GM23248 (cell line): ENCODE results near the gene FAM89B. TPM values are rescaled to one million over a fixed set of nuclear protein-coding genes. Genes with fewer than 3 reads are reported as not detected.

Experiments
- DNase-seq: peaks from one replicate; pipeline ENCODE4 v3.0.0-alpha.2; 2015
- H2AFZ ChIP-seq: fragments of 200-600 bp; sonication (generic); 2 replicates; pipeline ENCODE4 v1.6.1; 2016; ENCODE audit warnings: antibody characterized with exemption
- H3F3A ChIP-seq: fragments of 200-600 bp; sonication (generic); 2 replicates; pipeline ENCODE4 v1.6.1; 2016; ENCODE audit warnings: mild to moderate bottlenecking, antibody characterized with exemption, mixed run types; ENCODE audit not compliant: insufficient read depth
- H3K27ac ChIP-seq: fragments of 200-600 bp; sonication (generic); 2 replicates; pipeline ENCODE4 v1.5.1; 2016; ENCODE audit warnings: mild to moderate bottlenecking
- H3K27me3 ChIP-seq: fragments of 200-600 bp; sonication (generic); replicated peaks from 2 replicates; pipeline ENCODE4 v1.6.1; 2016; ENCODE audit warnings: mild to moderate bottlenecking; ENCODE audit not compliant: insufficient read depth
- H3K36me3 ChIP-seq: fragments of 200-600 bp; sonication (generic); 2 replicates; pipeline ENCODE4 v1.6.1; 2016; ENCODE audit warnings: low read depth, mild to moderate bottlenecking
- H3K4me1 ChIP-seq: fragments of 200-600 bp; sonication (generic); 2 replicates; pipeline ENCODE4 v1.6.1; 2016; ENCODE audit warnings: mild to moderate bottlenecking; ENCODE audit not compliant: insufficient read depth
- H3K4me2 ChIP-seq: fragments of 200-600 bp; sonication (generic); one replicate; pipeline ENCODE4 v1.6.1; 2016; ENCODE audit warnings: mild to moderate bottlenecking; ENCODE audit not compliant: unreplicated experiment
- H3K4me3 ChIP-seq: fragments of 200-600 bp; sonication (generic); 2 replicates; pipeline ENCODE4 v1.5.1; 2016; ENCODE audit warnings: mild to moderate bottlenecking
- H3K79me2 ChIP-seq: fragments of 200-600 bp; sonication (generic); 2 replicates; pipeline ENCODE4 v1.6.1; 2016; ENCODE audit warnings: mild to moderate bottlenecking; ENCODE audit not compliant: insufficient read depth
- H3K9ac ChIP-seq: fragments of 200-600 bp; sonication (generic); 2 replicates; pipeline ENCODE4 v1.6.1; 2016; ENCODE audit warnings: mild to moderate bottlenecking
- H3K9me2 ChIP-seq: fragments of 200-600 bp; sonication (generic); 2 replicates; pipeline ENCODE4 v1.6.1; 2016; ENCODE audit warnings: mixed run types, mild to moderate bottlenecking, moderate library complexity; ENCODE audit not compliant: insufficient read depth
- H3K9me3 ChIP-seq: fragments of 200-600 bp; sonication (generic); one replicate; pipeline ENCODE4 v1.6.1; 2017; ENCODE audit warnings: low read depth
- H4K20me1 ChIP-seq: fragments of 200-600 bp; sonication (generic); 2 replicates; pipeline ENCODE4 v1.6.0; 2016; ENCODE audit not compliant: insufficient read depth
- EZH2 ChIP-seq: fragments of 200-600 bp; sonication (generic); IDR thresholded peaks from 2 replicates; pipeline ENCODE4 v1.6.1; 2018; ENCODE audit warnings: antibody characterized with exemption, mild to moderate bottlenecking; ENCODE audit not compliant: insufficient read depth, poor library complexity, severe bottlenecking
- EZH2phosphoT487 ChIP-seq: fragments of 200-600 bp; sonication (generic); IDR thresholded peaks from 2 replicates; pipeline ENCODE4 v1.6.1; 2018; ENCODE audit warnings: antibody characterized with exemption, moderate library complexity, mild to moderate bottlenecking, low read depth; ENCODE audit not compliant: insufficient read depth
- WGBS, 2 experiments: methylation state at CpG; one replicate each; pipeline ENCODE4 v1.1.6; 2015 to 2017; ENCODE audit warnings: low lambda C conversion rate in 2 of 2, low coverage in 1 of 2; ENCODE audit errors: missing lambda C conversion rate in 2 of 2; 5-methylcytosine and 5-hydroxymethylcytosine counted together
- in situ Hi-C: fragments of 300-500 bp; cut with MboI; formaldehyde crosslinking; loops from 2 replicates; pipeline ENCODE4 v1.15.0; 2020
- polyA plus RNA-seq: library from polyadenylated mRNA; unstranded; fragments of >200 nt; fragmentation: Nextera tagmentation; extraction: Ambion mirVana; gene quantifications from 2 replicates; pipeline ENCODE4 v1.2.1, GENCODE V29; 2016
- total RNA-seq: library from RNA; depleted of rRNA; stranded (reverse); fragments of >200 nt; shearing (Covaris generic); gene quantifications from 2 replicates; pipeline ENCODE4 v1.2.3, GENCODE V29; 2014

Gene FAM89B
- total and polyA plus RNA-seq, 2 experiments from 2014 or later: 67.0 to 73.1 TPM

GRCh38 chr11:65617136-65617850 is 45.0 kb downstream of the FAM89B start:
- peak overlapping the region; percentile 89 for H3K9ac ChIP-seq
- H3K79me2 ChIP-seq: peaks cover 70% of the 10 kb centered on the region
- TF ChIP-seq EZH2phosphoT487: no peak

GRCh38 chr11:65617990-65618751 is 45.8 kb downstream of the FAM89B start:
- Histone ChIP-seq H2AFZ (no peak overlapping the region), H3K9ac (no peak overlapping the region), H3K27me3 (no peaks in the 10 kb centered on the region), H3K4me3 (no peak overlapping the region), H3K4me1 (peaks cover 8% of the 10 kb centered on the region; the same call in 1 of the 2 replicates), H4K20me1 (no peaks in the 10 kb centered on the region), H3K4me2 (no peak overlapping the region), H3K9me3 (no peaks in the 10 kb centered on the region), H3K79me2 (peaks cover 61% of the 10 kb centered on the region), H3K36me3 (no peaks in the 10 kb centered on the region; the same call in 1 of the 2 replicates), H3F3A (no peaks in the 10 kb centered on the region), H3K27ac (no peak overlapping the region), H3K9me2 (no peaks in the 10 kb centered on the region)
- 89% methylated on average over 24 to 29 of the region's 33 CpGs for WGBS, 2 experiments
- TF ChIP-seq EZH2 (no peak), EZH2phosphoT487 (no peak)
- DNase-seq: no peak
- in situ Hi-C loops: no loop called here

More at GRCh38 chr11:65617136-65617850, 45.0 kb downstream of the FAM89B start:
- H3K9me3 ChIP-seq: no peaks in the 10 kb centered on the region
- H2AFZ ChIP-seq: no peak overlapping the region
- H3K4me1 ChIP-seq: peaks cover 13% of the 10 kb centered on the region
- in situ Hi-C loops: no loop called here
- no peaks in the 10 kb centered on the region; the same call in 1 of the 2 replicates for H3K36me3 ChIP-seq
- DNase-seq: no peak
- no peaks in the 10 kb centered on the region for H3K27me3 ChIP-seq
- H3K4me2 ChIP-seq: peak overlapping the region; percentile 94
- H4K20me1 ChIP-seq: no peaks in the 10 kb centered on the region
- no peaks in the 10 kb centered on the region for H3F3A ChIP-seq
- H3K9me2 ChIP-seq: no peaks in the 10 kb centered on the region
- no peak overlapping the region for H3K27ac ChIP-seq
- WGBS, 2 experiments: 81 to 86% methylated on average over 17 of the region's 17 CpGs
- H3K4me3 ChIP-seq: peak overlapping the region; percentile 80

- no peak for DNase-seq
- Histone ChIP-seq H3K36me3 (no peaks in the 10 kb centered on the region; the same call in 1 of the 2 replicates), H3K79me2 (peaks cover 56% of the 10 kb centered on the region)
Observed at GRCh38 chr11:65618763-65619162, 46.4 kb downstream of the FAM89B start.

GRCh38 chr11:65619281-65619928 is 47.1 kb downstream of the FAM89B start:
- Histone ChIP-seq H3K27ac (no peak overlapping the region), H4K20me1 (no peaks in the 10 kb centered on the region), H3K4me1 (peaks cover 8% of the 10 kb centered on the region; the same call in 1 of the 2 replicates), H3K9me2 (no peaks in the 10 kb centered on the region), H3K9me3 (no peaks in the 10 kb centered on the region), H3K79me2 (peaks cover 50% of the 10 kb centered on the region), H3F3A (no peaks in the 10 kb centered on the region), H3K9ac (no peak overlapping the region), H3K27me3 (no peaks in the 10 kb centered on the region), H2AFZ (no peak overlapping the region), H3K36me3 (no peaks in the 10 kb centered on the region; the same call in 1 of the 2 replicates), H3K4me3 (no peak overlapping the region), H3K4me2 (no peak overlapping the region)
- DNase-seq: no peak
- in situ Hi-C loops: no loop called here
- WGBS, 2 experiments: 96 to 99% methylated on average over 28 to 29 of the region's 29 CpGs
- no peak for TF ChIP-seq EZH2

More at GRCh38 chr11:65618763-65619162, 46.4 kb downstream of the FAM89B start:
- Histone ChIP-seq H3F3A (no peaks in the 10 kb centered on the region), H3K9me2 (no peaks in the 10 kb centered on the region), H3K4me3 (no peak overlapping the region), H3K9ac (no peak overlapping the region), H3K4me1 (peaks cover 8% of the 10 kb centered on the region; the same call in 1 of the 2 replicates), H4K20me1 (no peaks in the 10 kb centered on the region), H3K27ac (no peak overlapping the region), H3K27me3 (no peaks in the 10 kb centered on the region), H3K4me2 (no peak overlapping the region), H2AFZ (no peak overlapping the region), H3K9me3 (no peaks in the 10 kb centered on the region)
- TF ChIP-seq EZH2phosphoT487 (no peak), EZH2 (no peak)
- in situ Hi-C loops: no loop called here
- 84 to 90% methylated on average over 14 of the region's 14 CpGs for WGBS, 2 experiments
